Body of pancreas (tissue), 4 donors: ENCODE measurements around the gene SAC3D1.

Source experiments
- POLR2A ChIP-seq, 3 donors: fragments of 450-650 bp; IDR thresholded peaks; one replicate each; pipeline ENCODE4 v1.6.1; 2016; ENCODE audit warnings: antibody characterized with exemption in 3 of 3, mild to moderate bottlenecking in 2 of 3
- TF ChIP-seq, protein P1 (sequence below), 7 experiments: fragments of 450-650 bp in 4 of 7; fragments of 200-600 bp in 3 of 7; sonication (generic) in 3 of 7; IDR thresholded peaks; one replicate each; pipeline ENCODE4 v1.5.1; 2016 to 2019; ENCODE audit warnings: antibody characterized with exemption in 7 of 7

DNA sequence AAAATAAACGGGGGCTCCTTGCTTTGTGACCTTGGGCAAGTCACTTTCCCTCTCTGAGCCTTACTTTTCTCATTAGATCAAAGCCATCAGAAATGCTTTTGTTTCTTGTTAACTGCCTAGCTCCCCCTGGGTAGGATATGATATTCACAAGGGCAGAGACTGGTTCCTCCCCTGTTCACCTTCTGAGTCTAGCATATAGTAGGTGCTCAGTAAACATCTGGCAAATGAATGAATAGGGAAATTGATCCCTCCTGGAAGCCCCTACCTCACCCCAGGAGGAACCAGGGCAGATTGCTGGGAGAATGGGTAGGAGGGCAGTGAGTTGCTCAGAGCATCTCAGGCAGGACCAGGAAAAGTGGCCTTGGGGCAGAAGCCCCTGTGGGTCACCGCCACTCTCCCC, 6.6 kb upstream of the SAC3D1 start:
- no peak for TF ChIP-seq POLR2A (IDR thresholded peaks at IDR 0.05)
- TF ChIP-seq, protein P1, sequence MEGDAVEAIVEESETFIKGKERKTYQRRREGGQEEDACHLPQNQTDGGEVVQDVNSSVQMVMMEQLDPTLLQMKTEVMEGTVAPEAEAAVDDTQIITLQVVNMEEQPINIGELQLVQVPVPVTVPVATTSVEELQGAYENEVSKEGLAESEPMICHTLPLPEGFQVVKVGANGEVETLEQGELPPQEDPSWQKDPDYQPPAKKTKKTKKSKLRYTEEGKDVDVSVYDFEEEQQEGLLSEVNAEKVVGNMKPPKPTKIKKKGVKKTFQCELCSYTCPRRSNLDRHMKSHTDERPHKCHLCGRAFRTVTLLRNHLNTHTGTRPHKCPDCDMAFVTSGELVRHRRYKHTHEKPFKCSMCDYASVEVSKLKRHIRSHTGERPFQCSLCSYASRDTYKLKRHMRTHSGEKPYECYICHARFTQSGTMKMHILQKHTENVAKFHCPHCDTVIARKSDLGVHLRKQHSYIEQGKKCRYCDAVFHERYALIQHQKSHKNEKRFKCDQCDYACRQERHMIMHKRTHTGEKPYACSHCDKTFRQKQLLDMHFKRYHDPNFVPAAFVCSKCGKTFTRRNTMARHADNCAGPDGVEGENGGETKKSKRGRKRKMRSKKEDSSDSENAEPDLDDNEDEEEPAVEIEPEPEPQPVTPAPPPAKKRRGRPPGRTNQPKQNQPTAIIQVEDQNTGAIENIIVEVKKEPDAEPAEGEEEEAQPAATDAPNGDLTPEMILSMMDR (IDR thresholded peaks at IDR 0.05) = no peak
